Measurements from ENCODE around the gene PRELID2.
"Not testable (repeated sequence)": the region's sequence is repeated elsewhere in the genome, so short reads cannot be mapped to it uniquely, and the experiment has no call there.

The PRELID2 gene

GRCh38 chr5:145867806-145868205 is 32.7 kb upstream of the PRELID2 start:
- no peak for DNase-seq
- intact Hi-C loops (cut with DNase I; ENCODE audit: low total_unique reads) = no loop called here

GRCh38 chr5:145864432-145864831 is 29.3 kb upstream of the PRELID2 start:
- H3K27me3 ChIP-seq; H3K36me3 ChIP-seq; H3K27ac ChIP-seq; intact Hi-C loops (cut with DNase I; ENCODE audit: low total_unique reads); H3K4me1 ChIP-seq; DNase-seq; H3K4me3 ChIP-seq; H3K9me3 ChIP-seq: not testable (repeated sequence)

More at GRCh38 chr5:145867806-145868205, 32.7 kb upstream of the PRELID2 start:
- no peaks in the 10 kb centered on the region for H3K9me3 ChIP-seq
- no peak overlapping the region for H3K4me3 ChIP-seq
- H3K4me1 ChIP-seq = no peaks in the 10 kb centered on the region
- no peak overlapping the region for H3K27ac ChIP-seq
- no peak for TF ChIP-seq CTCF (IDR thresholded peaks at IDR 0.05)
- peaks cover 0 to 3% of the 10 kb centered on the region in 2 donors for H3K27me3 ChIP-seq
- no peaks in the 10 kb centered on the region for H3K36me3 ChIP-seq

- no peaks in the 10 kb centered on the region for H3K9me3 ChIP-seq
- TF ChIP-seq CTCF (IDR thresholded peaks at IDR 0.05) = no peak
- no peak overlapping the region for H3K4me3 ChIP-seq
- DNase-seq = no peak
- peaks cover 0 to 3% of the 10 kb centered on the region in 2 donors for H3K27me3 ChIP-seq
- H3K36me3 ChIP-seq = no peaks in the 10 kb centered on the region
- intact Hi-C loops (cut with DNase I; ENCODE audit: low total_unique reads) = no loop called here
- H3K4me1 ChIP-seq = no peaks in the 10 kb centered on the region
- H3K27ac ChIP-seq = no peak overlapping the region
Observed at GRCh38 chr5:145863003-145863402, 27.9 kb upstream of the PRELID2 start.

GRCh38 chr5:145859897-145860296 is 24.8 kb upstream of the PRELID2 start:
- no peaks in the 10 kb centered on the region for H3K36me3 ChIP-seq
- TF ChIP-seq CTCF (IDR thresholded peaks at IDR 0.05) = no peak
- peaks cover 0 to 13% (median 4%) of the 10 kb centered on the region in 4 donors for H3K4me1 ChIP-seq
- H3K4me3 ChIP-seq = no peak overlapping the region
- no peak overlapping the region for H3K27ac ChIP-seq
- intact Hi-C loops (cut with DNase I; ENCODE audit: low total_unique reads) = no loop called here
- no peak for DNase-seq
- no peaks in the 10 kb centered on the region for H3K27me3 ChIP-seq
- no peaks in the 10 kb centered on the region for H3K9me3 ChIP-seq

GRCh38 chr5:145859453-145859852 is 24.3 kb upstream of the PRELID2 start:
- Histone ChIP-seq H3K36me3 (no peaks in the 10 kb centered on the region), H3K4me3 (no peak overlapping the region), H3K4me1 (peaks cover 0 to 13% (median 4%) of the 10 kb centered on the region in 4 donors), H3K27me3 (no peaks in the 10 kb centered on the region), H3K9me3 (no peaks in the 10 kb centered on the region), H3K27ac (no peak overlapping the region)
- no peak for DNase-seq
- no peak for TF ChIP-seq CTCF (IDR thresholded peaks at IDR 0.05)
- intact Hi-C loops (cut with DNase I; ENCODE audit: low total_unique reads) = no loop called here

GRCh38 chr5:145858959-145859358 is 23.8 kb upstream of the PRELID2 start:
- no peaks in the 10 kb centered on the region for H3K27me3 ChIP-seq
- H3K4me1 ChIP-seq = peaks cover 0 to 13% (median 4%) of the 10 kb centered on the region in 4 donors
- no peak overlapping the region for H3K4me3 ChIP-seq
- no peaks in the 10 kb centered on the region for H3K9me3 ChIP-seq
- H3K36me3 ChIP-seq = no peaks in the 10 kb centered on the region
- no peak for DNase-seq
- H3K27ac ChIP-seq = no peak overlapping the region
- intact Hi-C loops (cut with DNase I; ENCODE audit: low total_unique reads) = no loop called here
- no peak for TF ChIP-seq CTCF (IDR thresholded peaks at IDR 0.05)
